ENCODE measurements around the gene POLR2L. TPM values are rescaled to one million over a fixed set of nuclear protein-coding genes. Genes with fewer than 3 reads are reported as not detected.

The POLR2L gene
- total RNA-seq, 6 donors from 2014 or later, result 34.1 to 168 (median 102) TPM

DNA sequence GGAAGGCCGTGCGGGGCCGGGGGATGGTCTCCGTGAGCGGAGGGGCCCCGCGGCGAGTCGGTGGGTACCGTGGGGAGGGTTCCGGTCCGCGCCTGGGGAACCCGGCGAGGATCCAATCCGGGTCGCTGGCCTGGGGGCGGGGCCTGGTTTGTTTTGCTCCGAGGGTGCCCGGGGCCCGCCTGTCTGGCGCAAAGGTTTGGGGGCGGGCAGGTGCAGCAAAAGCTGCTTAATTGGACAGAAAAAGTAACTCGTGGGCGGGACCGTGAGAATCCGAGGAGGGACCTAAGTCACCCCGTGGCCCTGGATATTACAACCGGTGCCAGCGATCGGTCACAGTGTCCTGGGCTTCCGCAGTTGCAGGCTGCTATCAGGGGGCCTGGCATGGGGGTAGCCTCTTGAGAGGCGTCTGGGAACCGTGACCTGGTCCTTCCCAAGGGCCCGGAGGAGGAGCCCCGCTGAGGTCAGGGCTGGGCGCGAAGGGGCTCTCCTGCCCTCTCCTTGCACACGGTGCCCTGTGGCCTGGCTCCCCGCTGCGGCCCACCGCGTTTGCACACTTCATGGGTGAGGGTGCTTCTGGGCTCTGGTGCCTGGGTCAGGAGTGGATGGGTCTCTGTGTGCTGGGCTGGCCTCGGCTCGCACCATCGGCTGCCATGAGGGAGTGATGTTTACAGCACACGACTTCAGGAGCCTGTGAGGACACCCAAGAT lies 22.2 kb downstream of the POLR2L start:
- H3K4me3 ChIP-seq, result peak overlapping the region; percentile 67 to 99 (median 88)
- peaks cover 19 to 45% (median 25%) of the 10 kb centered on the region in 4 donors for H3K36me3 ChIP-seq
- 0 to 4% methylated on average over 4 to 26 of the region's 47 CpGs for WGBS, 2 donors
- peaks cover 30 to 54% (median 38%) of the 10 kb centered on the region in 4 donors for H3K4me1 ChIP-seq
- DNase-seq, result peak; percentile 96 to 98
- TF ChIP-seq POLR2A (IDR thresholded peaks at IDR 0.05) (peak in 3 of 4 donors; percentile 26 to 70 (median 48)), EP300 (IDR thresholded peaks at IDR 0.05) (no peak), POLR2AphosphoS5 (IDR thresholded peaks at IDR 0.05) (peak; percentile 2 to 75)
- TF ChIP-seq, protein P1, sequence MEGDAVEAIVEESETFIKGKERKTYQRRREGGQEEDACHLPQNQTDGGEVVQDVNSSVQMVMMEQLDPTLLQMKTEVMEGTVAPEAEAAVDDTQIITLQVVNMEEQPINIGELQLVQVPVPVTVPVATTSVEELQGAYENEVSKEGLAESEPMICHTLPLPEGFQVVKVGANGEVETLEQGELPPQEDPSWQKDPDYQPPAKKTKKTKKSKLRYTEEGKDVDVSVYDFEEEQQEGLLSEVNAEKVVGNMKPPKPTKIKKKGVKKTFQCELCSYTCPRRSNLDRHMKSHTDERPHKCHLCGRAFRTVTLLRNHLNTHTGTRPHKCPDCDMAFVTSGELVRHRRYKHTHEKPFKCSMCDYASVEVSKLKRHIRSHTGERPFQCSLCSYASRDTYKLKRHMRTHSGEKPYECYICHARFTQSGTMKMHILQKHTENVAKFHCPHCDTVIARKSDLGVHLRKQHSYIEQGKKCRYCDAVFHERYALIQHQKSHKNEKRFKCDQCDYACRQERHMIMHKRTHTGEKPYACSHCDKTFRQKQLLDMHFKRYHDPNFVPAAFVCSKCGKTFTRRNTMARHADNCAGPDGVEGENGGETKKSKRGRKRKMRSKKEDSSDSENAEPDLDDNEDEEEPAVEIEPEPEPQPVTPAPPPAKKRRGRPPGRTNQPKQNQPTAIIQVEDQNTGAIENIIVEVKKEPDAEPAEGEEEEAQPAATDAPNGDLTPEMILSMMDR (IDR thresholded peaks at IDR 0.05), result no peak
- peak overlapping the region; percentile 96 to 100 (median 98) for H3K27ac ChIP-seq
- no peaks in the 10 kb centered on the region for H3K9me3 ChIP-seq
- ATAC-seq (ENCODE audit: low FRiP score in 2 of 2), result peak; percentile 76 to 81
- no peaks in the 10 kb centered on the region for H3K27me3 ChIP-seq

DNA sequence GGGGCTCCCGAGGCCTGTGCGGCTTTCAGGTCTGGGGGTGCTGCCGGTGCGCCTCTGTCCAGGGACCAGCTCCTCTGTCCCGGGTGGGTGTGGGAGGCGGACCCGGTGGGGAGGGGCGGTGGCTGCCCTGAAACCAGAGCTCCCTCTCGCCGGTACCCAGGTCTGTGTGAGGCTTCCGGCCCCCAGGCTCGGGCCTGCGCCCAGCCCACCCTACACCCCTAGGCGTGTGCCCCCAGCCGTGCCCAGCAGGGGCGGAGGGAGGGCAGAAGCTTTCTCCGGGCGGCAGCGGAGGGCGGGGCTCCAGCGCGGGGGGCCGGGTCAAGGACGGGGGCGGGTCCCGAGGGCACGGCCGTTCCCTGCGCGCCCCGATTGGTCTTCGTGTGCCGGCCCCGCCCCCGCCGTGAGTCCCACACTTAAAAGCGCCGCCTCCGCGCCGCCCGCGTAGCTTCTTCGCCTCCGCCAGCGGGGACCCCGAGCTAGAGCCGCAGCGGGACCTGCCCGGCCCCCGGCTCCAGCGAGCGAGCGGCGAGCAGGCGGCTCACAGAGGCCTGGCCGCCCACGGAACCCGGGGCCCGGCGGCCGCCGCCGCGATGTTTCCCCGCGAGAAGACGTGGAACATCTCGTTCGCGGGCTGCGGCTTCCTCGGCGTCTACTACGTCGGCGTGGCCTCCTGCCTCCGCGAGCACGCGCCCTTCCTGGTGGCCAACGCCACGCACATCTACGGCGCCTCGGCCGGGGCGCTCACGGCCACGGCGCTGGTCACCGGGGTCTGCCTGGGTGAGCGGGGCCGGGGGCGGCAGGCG lies 23.0 kb downstream of the POLR2L start:
- H3K36me3 ChIP-seq, result peaks cover 12 to 43% (median 19%) of the 10 kb centered on the region in 4 donors
- no peaks in the 10 kb centered on the region for H3K27me3 ChIP-seq
- ATAC-seq (ENCODE audit: low FRiP score in 2 of 2) (peak; percentile 91 to 95), DNase-seq (peak; percentile 96 to 99)
- peak overlapping the region; percentile 96 to 100 (median 98) for H3K27ac ChIP-seq
- H3K9me3 ChIP-seq, result no peaks in the 10 kb centered on the region
- TF ChIP-seq POLR2A (IDR thresholded peaks at IDR 0.05), result peak in 3 of 4 donors; percentile 88 to 96 (median 95)
- peak; percentile 65 to 91 for TF ChIP-seq POLR2AphosphoS5 (IDR thresholded peaks at IDR 0.05)
- TF ChIP-seq, protein P1 (IDR thresholded peaks at IDR 0.05), result peak; percentile 16 to 83 (median 66)
- no peak for TF ChIP-seq EP300 (IDR thresholded peaks at IDR 0.05)
- peaks cover 28 to 47% (median 34%) of the 10 kb centered on the region in 4 donors for H3K4me1 ChIP-seq
- peak overlapping the region; percentile 67 to 99 (median 88) for H3K4me3 ChIP-seq
- 1% methylated on average over 32 of the region's 96 CpGs; no CpG with 5 or more reads in 1 of the 2 donors for WGBS, 2 donors

DNA sequence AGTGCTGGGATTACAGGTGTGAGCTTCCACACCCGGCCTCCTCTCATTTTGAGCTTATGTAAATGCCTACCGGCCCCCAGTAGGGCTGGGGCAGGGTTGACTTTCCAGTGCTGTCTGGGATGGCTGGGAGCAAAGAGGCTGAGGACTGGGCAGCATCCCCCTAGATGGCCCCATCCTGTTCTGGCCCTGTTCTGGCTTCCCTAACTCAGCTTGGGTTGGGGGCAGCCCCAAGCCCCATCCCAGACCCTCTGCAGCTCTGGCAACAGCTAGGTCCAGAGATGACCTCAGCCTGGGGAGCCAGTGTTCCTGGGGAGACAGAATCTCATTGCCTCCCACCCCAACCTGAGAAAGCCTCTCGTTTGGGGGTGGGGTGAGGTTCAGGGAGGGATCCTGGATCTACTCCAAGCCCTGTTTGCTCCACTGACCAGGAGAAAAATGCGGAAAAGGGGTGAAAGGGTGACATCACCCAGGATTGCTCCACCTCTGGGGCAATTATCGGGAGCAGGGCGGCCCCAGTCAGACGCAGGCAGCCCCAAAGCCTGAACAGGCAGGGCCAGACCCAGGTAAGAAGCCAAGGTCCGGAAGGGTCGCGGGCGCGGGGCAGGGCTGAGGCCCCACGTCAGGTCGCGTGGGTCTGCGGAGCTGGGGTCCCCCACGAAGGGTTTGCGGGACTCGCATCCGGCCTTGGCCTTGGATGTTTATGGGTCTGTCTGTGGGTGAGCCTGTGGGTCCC lies 23.8 kb downstream of the POLR2L start, which contains the start of gene PNPLA2:
TSS of gene PNPLA2 (plus strand) at position 519 of the 733 bp plus-strand sequence. CDS start 805 bp downstream, outside the sequence.
- Histone ChIP-seq H3K27ac (peak within 1 kb of the TSS; percentile 96 to 100 (median 98)), H3K4me3 (peak within 1 kb of the TSS; percentile 67 to 99 (median 88)), H3K4me1 (peaks cover 28 to 45% (median 34%) of the 10 kb centered on the region in 4 donors), H3K36me3 (peaks cover 4 to 41% (median 13%) of the 10 kb centered on the region in 4 donors), H3K9me3 (no peaks in the 10 kb centered on the region), H3K27me3 (no peaks in the 10 kb centered on the region)
- 16 to 28% methylated on average over 15 to 19 of the region's 20 CpGs for WGBS, 2 donors
- DNase-seq (peak in 1 of 2 donors; percentile 80), ATAC-seq (ENCODE audit: low FRiP score in 2 of 2) (peak; percentile 49 to 54)
- TF ChIP-seq EP300 (IDR thresholded peaks at IDR 0.05), result peak in 1 of 4 donors; percentile 29
- TF ChIP-seq POLR2A (IDR thresholded peaks at IDR 0.05), result peak in 3 of 4 donors; percentile 57 to 77 (median 57)
- TF ChIP-seq, protein P1 (IDR thresholded peaks at IDR 0.05), result no peak
- TF ChIP-seq POLR2AphosphoS5 (IDR thresholded peaks at IDR 0.05), result peak; percentile 40 to 51

DNA sequence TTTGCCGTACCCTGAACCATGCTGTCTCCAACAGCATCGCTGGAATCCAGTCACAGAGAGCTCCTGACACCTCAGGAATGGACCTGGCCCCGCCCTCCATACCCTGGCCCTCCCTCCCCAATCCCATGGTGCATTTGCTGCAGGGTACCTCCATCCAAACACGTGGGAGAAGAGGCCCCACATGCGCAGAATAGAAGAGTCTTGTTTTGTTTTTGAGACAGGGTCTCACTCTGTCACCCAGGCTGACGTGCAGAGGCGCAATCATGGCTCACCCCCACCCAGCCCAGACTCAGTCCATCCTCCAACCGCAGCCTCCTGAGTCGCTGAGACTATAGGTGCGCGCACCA lies 25.9 kb downstream of the POLR2L start:
- no peak for ATAC-seq (ENCODE audit: low FRiP score in 2 of 2)
- DNase-seq, result no peak
- Histone ChIP-seq H3K27me3 (no peaks in the 10 kb centered on the region), H3K9me3 (no peaks in the 10 kb centered on the region), H3K36me3 (peaks cover 0 to 41% (median 22%) of the 10 kb centered on the region in 4 donors), H3K27ac (no peak overlapping the region), H3K4me3 (no peak overlapping the region), H3K4me1 (peaks cover 22 to 31% (median 24%) of the 10 kb centered on the region in 4 donors)
- TF ChIP-seq POLR2AphosphoS5 (IDR thresholded peaks at IDR 0.05) (no peak), EP300 (IDR thresholded peaks at IDR 0.05) (no peak), POLR2A (IDR thresholded peaks at IDR 0.05) (no peak)
- TF ChIP-seq, protein P1 (IDR thresholded peaks at IDR 0.05), result no peak
- WGBS, 2 donors, result 78 to 80% methylated on average over 11 of the region's 11 CpGs
